Thyroid gland (tissue), 4 donors: ENCODE results near the gene RTN4R.

Experiments
- POLR2A ChIP-seq, 2 donors: fragments of 450-650 bp; IDR thresholded peaks; one replicate each; pipeline ENCODE4 v1.6.1; 2017; ENCODE audit warnings: antibody characterized with exemption in 2 of 2, mild to moderate bottlenecking in 2 of 2, moderate library complexity in 1 of 2
- TF ChIP-seq, protein P1 (sequence below), 6 experiments: fragments of 200-600 bp in 3 of 6; fragments of 450-650 bp in 3 of 6; sonication (generic) in 3 of 6; IDR thresholded peaks; one replicate each; pipeline ENCODE4 v1.5.1; 2016 to 2019; ENCODE audit warnings: antibody characterized with exemption in 6 of 6, mild to moderate bottlenecking in 2 of 6, inconsistent platforms in 1 of 6, moderate library complexity in 1 of 6

DNA sequence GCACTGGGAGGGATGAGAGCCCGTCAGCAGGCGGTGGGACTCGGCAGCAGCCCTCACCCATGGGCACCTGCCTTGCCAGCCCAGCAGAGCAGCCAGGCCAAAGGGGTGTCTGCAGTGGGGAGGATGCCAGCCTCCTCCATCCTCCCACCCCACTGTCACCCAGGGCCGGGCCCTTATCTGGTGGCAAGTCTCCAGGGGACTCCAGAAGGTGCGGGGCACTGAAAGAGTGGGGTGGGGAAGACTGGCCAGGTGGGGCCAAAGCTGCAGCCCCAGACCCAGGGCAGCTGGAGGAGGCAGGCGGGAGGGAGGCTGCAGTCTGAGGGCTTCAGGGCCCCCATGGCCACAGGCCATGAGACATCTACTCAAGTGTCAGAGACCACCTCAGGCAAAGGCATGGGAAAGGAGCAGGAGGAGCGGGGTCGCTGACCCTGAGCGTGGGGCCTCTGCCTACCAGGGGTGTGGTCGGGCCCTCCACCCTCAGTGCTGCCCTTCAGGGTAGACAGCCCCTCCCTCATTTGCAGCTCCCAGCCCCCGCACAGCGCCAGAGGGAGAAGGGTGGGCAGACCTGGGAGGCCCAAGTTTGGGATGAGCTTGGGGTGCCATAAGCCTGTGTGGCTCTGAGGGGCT is 48.2 kb upstream of the RTN4R start:
- TF ChIP-seq, protein P1, sequence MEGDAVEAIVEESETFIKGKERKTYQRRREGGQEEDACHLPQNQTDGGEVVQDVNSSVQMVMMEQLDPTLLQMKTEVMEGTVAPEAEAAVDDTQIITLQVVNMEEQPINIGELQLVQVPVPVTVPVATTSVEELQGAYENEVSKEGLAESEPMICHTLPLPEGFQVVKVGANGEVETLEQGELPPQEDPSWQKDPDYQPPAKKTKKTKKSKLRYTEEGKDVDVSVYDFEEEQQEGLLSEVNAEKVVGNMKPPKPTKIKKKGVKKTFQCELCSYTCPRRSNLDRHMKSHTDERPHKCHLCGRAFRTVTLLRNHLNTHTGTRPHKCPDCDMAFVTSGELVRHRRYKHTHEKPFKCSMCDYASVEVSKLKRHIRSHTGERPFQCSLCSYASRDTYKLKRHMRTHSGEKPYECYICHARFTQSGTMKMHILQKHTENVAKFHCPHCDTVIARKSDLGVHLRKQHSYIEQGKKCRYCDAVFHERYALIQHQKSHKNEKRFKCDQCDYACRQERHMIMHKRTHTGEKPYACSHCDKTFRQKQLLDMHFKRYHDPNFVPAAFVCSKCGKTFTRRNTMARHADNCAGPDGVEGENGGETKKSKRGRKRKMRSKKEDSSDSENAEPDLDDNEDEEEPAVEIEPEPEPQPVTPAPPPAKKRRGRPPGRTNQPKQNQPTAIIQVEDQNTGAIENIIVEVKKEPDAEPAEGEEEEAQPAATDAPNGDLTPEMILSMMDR (IDR thresholded peaks at IDR 0.05) = no peak
- no peak for TF ChIP-seq POLR2A (IDR thresholded peaks at IDR 0.05)
